ENCODE results near the gene CGREF1. TPM values are rescaled to one million over a fixed set of nuclear protein-coding genes. Genes with fewer than 3 reads are reported as not detected.

Gene CGREF1
- total RNA-seq, 2 experiments from 2014 or later, result 3.7 to 4.3 TPM

DNA sequence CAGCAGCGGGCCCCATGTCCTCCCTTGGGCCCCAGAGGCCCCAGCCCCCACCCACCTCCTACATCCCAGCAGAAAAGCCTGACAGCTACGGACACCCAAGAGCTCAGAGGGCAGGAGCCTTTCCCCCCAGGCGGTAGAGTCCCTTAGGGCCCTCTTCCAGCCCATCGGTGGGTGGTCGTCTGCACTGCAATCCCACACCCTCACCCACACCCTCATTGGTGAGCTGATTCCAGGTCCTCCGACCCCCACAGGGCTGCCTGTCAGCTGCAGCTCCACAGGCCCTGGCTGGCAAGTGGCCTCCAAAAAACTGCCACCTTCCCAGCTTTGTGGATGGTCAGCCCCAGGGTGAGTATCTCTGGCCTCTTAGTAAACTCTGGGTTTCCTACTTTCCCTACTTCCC, 40.3 kb upstream of the CGREF1 start:
- Mint-ChIP-seq H3K4me3 (no peak overlapping the region), H3K27me3 (no peaks in the 10 kb centered on the region), H3K9me3 (no peaks in the 10 kb centered on the region), H3K27ac (no peak overlapping the region), H3K36me3 (ENCODE audit: low read depth) (no peaks in the 10 kb centered on the region), H3K4me1 (ENCODE audit: low read depth) (no peaks in the 10 kb centered on the region)
- ChIA-PET CTCF (interaction anchor here (1.0 to 3.8 kb wide), 4 partner anchors 11 to 197 kb away, joined by 3 to 17 read pairs (median 5); no protein-coding TSS in a partner anchor), POLR2A (no interaction called here)
- TF ChIP-seq, protein P1, sequence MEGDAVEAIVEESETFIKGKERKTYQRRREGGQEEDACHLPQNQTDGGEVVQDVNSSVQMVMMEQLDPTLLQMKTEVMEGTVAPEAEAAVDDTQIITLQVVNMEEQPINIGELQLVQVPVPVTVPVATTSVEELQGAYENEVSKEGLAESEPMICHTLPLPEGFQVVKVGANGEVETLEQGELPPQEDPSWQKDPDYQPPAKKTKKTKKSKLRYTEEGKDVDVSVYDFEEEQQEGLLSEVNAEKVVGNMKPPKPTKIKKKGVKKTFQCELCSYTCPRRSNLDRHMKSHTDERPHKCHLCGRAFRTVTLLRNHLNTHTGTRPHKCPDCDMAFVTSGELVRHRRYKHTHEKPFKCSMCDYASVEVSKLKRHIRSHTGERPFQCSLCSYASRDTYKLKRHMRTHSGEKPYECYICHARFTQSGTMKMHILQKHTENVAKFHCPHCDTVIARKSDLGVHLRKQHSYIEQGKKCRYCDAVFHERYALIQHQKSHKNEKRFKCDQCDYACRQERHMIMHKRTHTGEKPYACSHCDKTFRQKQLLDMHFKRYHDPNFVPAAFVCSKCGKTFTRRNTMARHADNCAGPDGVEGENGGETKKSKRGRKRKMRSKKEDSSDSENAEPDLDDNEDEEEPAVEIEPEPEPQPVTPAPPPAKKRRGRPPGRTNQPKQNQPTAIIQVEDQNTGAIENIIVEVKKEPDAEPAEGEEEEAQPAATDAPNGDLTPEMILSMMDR (IDR thresholded peaks at IDR 0.05), result no peak
- no peak for DNase-seq
- no peak for ATAC-seq
- intact Hi-C loops (cut with micrococcal nuclease), result no loop called here

DNA sequence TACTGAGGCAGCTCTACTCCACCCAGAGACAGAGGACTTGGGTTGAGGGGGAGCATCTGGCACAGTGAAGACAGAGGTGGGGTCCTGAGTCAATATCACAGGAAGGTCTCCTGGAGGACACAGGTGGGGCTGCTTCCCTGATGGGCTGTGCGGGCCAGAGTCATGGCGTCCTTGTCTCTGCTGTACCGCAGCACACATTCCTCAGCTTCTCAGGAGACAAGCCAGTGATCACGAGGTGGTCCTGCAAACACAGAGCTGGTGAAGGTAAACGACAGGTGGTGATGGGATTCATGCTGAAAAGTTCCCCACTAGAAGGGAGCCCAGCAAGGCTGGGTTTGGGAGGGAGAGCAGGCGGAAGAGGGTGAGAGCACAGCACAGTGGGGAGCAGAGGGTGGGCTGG, 39.5 kb upstream of the CGREF1 start:
- ChIA-PET CTCF (interaction anchor here (1.0 to 3.8 kb wide), 3 partner anchors 12 to 121 kb away, joined by 3 to 17 read pairs (median 7); no protein-coding TSS in a partner anchor), POLR2A (no interaction called here)
- Mint-ChIP-seq H3K27ac (no peak overlapping the region), H3K9me3 (no peaks in the 10 kb centered on the region), H3K27me3 (no peaks in the 10 kb centered on the region), H3K4me3 (no peak overlapping the region), H3K4me1 (ENCODE audit: low read depth) (no peaks in the 10 kb centered on the region), H3K36me3 (ENCODE audit: low read depth) (no peaks in the 10 kb centered on the region)
- intact Hi-C loops (cut with micrococcal nuclease), result no loop called here
- TF ChIP-seq, protein P1 (IDR thresholded peaks at IDR 0.05), result no peak
- no peak for DNase-seq
- no peak for ATAC-seq

DNA sequence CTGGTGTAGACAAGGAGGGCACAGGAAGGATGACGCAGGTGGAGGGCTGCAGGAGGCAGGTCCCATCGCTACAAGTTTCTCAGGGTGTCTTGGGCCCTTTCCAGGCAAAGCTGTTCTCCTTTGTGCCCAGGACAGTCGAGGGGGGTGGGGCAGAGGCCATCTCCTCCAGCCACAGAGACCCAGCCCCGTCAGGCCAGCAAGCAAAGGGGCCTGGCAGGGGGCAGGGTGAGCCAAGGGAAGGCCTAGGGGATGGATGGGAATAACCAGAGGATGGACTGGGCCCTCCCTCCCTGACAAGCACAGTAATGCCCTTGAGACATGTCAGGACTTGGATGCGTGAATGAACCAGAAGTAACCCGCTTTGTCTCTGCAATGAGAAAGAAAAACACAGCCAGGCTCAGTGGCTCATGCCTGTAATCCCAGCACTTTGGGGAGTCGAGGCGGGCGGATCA, 36.2 kb upstream of the CGREF1 start:
- Mint-ChIP-seq H3K27ac (no peak overlapping the region), H3K4me1 (ENCODE audit: low read depth) (no peaks in the 10 kb centered on the region), H3K27me3 (no peaks in the 10 kb centered on the region), H3K4me3 (no peak overlapping the region), H3K36me3 (ENCODE audit: low read depth) (no peaks in the 10 kb centered on the region), H3K9me3 (no peaks in the 10 kb centered on the region)
- ATAC-seq (no peak), DNase-seq (no peak)
- TF ChIP-seq, protein P1 (IDR thresholded peaks at IDR 0.05), result no peak
- intact Hi-C loops (cut with micrococcal nuclease), result no loop called here
- CTCF ChIA-PET, result interaction anchor here (1.0 kb wide), 1 partner anchor 15 kb away, joined by 4 read pairs; no protein-coding TSS in a partner anchor
- POLR2A ChIA-PET, result no interaction called here

GRCh38 chr2:27154488-27154887, 35.6 kb upstream of the CGREF1 start:
- CTCF ChIA-PET, result interaction anchor here (1.0 kb wide), 1 partner anchor 15 kb away, joined by 4 read pairs; no protein-coding TSS in a partner anchor
- H3K4me1 Mint-ChIP-seq (ENCODE audit: low read depth), result no peaks in the 10 kb centered on the region
- H3K27me3 Mint-ChIP-seq, result no peaks in the 10 kb centered on the region
- H3K9me3 Mint-ChIP-seq, result no peaks in the 10 kb centered on the region
- ATAC-seq (no peak), DNase-seq (no peak)
- no peaks in the 10 kb centered on the region for H3K36me3 Mint-ChIP-seq (ENCODE audit: low read depth)
- no peak overlapping the region for H3K4me3 Mint-ChIP-seq
- no peak overlapping the region for H3K27ac Mint-ChIP-seq
- TF ChIP-seq, protein P1 (IDR thresholded peaks at IDR 0.05), result no peak
- POLR2A ChIA-PET, result no interaction called here
- intact Hi-C loops (cut with micrococcal nuclease), result no loop called here

GRCh38 chr2:27152796-27153464, 34.0 kb upstream of the CGREF1 start:
- peak; percentile 22 for DNase-seq
- Mint-ChIP-seq H3K4me3 (no peak overlapping the region), H3K27me3 (no peaks in the 10 kb centered on the region), H3K36me3 (ENCODE audit: low read depth) (no peaks in the 10 kb centered on the region), H3K9me3 (no peaks in the 10 kb centered on the region), H3K27ac (no peak overlapping the region), H3K4me1 (ENCODE audit: low read depth) (no peaks in the 10 kb centered on the region)
- peak; percentile 74 for ATAC-seq
- intact Hi-C loops (cut with micrococcal nuclease), result no loop called here
- TF ChIP-seq, protein P1 (IDR thresholded peaks at IDR 0.05), result no peak
- ChIA-PET POLR2A (interaction anchor here (2.1 kb wide), 1 partner anchor 35 kb away, joined by 4 read pairs; no protein-coding TSS in a partner anchor), CTCF (interaction anchor here (1.0 to 1.4 kb wide), 5 partner anchors 17 to 150 kb away, joined by 3 to 4 read pairs (median 4); no protein-coding TSS in a partner anchor)

Data from activated CD8-positive, alpha-beta T cell treated with anti-CD3 and anti-CD28 coated beads for 36 hours (primary cell).